Stimulated activated CD8-positive, alpha-beta memory T cell treated with anti-CD3 and anti-CD28 coated beads, Interleukin-4, amount 100 ng/mL, for 24 hours (primary cell): ENCODE measurements around the gene KIDINS220.
A peak's percentile ranks its signal among the peaks of the same experiment; 100 is the strongest.

Source experiments
- DNase-seq: peaks from one replicate; pipeline ENCODE4 v3.0.0-alpha.2; 2020; ENCODE audit warnings: low read depth

The KIDINS220 gene

DNA sequence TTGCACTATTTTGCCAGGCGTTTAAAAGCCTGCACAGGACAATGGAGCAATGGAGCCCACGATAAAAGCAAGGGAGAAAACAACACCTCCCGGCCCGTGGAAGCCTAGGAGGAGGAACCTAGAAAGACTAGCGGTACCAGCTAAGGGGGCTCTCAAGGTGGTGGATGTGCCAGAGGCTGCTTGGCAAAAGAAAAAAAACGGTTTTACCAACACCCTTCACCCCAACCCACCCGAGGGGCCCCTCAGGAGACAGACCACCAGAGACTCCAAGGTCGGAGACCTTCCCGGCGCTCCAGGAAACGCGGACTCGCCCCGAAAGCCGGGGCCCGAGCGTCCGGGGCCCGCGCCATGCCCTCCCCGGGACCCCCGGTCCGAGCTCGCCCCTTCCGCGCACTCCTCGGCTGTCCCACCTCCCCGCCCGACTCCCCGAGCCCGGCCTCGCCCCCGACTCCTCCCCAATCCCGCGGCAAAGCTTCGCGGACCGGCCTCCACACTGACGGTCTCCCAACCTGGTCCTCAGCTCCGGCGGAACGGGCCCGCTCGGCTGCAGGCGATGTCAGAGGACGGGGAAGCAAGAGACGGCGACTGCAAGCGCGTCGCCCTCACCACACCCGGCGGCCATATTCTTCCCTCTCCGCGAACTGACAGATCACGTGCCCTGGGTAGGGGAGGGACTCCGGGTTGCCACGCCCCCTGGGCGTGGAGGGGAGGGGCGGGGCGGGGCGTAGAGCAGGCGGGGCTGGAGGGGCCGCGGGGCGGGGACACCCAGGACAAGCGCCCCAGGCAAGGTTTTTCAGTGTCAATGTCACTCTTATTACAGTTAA is at the start of gene KIDINS220:
Gene KIDINS220, minus strand, starts transcription at position 643 of the 824 bp plus-strand sequence. CDS start 10,520 bp downstream, outside the sequence.
- DNase-seq, result peak; percentile 71

DNA sequence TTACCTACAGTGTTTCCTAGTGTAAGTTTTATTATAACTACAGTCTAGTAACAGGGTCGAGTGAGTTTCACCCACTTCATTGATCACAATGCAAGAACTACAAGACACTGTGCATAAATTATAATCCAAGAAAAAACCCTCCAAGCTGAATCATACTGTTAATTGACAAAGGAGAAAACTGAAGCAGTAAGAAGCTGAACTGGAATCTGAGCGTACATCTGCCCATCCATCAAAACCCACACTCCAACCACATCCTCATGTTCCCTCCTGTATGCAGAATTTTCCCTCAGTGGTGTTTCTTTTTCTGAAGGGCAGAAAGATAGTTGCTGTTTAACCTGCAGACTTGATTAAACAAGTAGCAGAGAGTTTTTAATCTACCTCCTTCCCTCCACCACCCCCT is 49.5 kb upstream of the KIDINS220 start:
- no peak for DNase-seq

DNA sequence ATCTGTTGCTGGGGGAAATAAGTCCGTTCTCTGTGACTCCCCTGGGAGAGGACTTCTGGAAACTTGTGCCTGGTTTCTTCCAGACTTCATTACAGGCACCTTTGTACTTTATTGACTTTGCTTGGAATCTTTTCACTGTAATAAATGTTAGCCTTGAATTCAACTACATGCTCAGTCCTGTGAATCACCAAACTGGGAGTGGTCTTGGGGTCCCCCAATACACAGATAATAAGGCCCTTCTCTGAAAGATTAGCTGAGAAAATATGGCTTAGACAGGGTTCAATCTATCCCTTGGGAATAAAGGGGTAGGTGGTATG is 48.7 kb upstream of the KIDINS220 start:
- DNase-seq, result no peak

DNA sequence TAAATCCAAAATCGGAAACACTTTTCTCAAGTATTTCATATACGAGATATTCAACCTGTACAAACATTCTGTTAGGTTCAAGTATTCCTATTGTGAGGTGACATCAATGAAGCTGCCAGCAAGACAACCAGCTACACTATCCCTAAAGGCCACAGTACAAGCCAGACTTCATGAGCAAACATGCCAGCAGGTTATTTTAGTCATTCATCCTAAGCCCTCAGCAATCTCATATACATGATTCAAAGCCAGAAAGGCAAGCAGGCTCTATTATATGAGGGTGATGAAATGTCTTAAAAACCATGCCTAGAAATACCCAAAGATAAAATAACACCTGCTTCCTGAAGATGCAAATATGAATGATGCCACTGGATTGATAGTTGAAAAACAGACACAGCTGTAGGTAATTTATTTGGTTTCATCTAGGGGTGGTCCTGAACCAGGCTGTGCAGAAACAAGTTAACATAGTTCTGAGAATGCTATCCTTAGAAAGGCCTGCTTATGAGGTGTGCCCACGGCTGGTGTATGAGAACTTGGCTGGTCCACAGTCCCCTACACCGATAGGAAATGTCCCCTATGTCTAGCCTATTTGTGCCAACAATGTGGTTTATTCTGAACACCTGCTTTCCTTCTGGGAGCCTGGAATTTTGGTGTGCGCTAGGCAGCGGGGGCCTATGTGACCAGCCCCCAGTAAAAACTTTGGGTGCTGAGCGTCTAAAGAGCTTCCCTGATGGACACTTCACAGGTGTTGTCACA is 48.2 kb upstream of the KIDINS220 start:
- DNase-seq, result no peak

DNA sequence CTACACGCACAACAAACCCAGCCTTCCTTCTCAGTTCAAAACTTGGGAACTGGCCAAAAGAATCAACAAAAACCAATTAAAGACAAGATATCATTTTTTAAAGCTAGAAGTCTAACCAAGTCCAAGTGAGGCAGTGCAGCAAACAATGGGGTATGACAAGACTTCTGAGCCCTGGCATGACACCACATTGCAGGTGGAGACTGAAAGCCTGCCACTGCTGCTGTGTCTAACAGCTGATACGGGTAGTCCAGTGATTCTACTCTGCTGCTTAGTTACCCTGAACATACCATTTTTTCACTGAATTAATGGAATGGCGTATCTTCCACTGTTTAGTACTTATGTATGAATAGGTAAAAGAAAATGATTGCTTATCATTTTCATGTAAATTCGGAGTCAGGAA is 47.4 kb upstream of the KIDINS220 start:
- DNase-seq, result no peak

DNA sequence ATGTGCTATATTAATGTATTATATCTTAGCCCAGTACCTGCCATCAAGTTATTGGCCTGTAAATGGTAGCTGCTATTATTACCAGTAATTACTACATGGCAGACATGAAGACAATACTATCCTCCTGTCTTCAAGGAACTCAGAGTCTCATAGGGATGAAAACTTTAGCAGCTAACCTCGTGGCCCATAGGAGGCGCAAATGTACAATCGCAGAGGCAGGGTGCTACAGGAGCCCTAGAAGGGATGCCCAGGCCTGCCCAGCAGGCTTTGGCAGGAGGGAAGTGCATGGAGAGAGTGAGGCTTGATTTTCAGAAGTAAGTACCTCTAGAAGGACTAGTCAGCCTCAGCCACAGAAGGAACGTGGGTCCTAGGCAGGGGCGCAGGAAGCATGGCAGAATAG is 44.7 kb upstream of the KIDINS220 start:
- DNase-seq, result no peak

DNA sequence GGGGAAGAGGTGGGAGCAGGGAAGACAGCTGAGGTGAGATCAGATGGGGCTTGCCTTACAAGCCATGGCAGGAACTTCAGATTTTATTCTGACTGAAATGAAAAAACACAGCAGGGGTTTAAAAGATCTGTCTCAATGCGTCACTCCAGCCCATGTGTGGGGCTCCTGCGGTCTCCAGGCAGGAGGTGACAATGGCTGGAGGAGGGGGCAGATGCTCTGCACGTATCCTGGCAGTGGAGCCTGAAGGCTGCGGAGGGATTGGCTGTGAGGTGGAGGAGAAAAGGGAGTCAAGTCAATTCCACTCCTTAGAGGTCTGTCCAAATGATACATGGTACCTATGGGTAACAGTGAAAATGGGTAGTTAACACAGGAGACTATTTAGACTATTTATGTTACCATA is 40.5 kb upstream of the KIDINS220 start:
- DNase-seq, result no peak

DNA sequence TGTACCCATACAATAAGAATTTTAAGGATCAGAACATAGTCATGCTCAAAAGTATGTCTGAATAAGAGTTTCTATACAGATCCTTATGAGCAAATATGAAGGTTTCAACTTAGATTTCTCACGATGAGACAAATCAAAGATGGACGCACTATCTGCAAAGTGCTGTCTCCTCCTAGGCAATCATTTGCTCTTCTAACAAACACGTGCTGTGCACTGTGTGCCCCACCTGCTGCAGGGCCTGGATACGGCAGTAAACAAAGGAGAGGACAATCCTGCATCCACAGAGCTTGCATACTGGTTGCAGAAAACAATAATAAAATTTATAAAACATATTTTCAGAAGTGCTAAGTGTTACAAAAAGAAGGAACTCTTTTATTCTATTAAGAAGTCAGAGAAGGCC is 39.9 kb upstream of the KIDINS220 start:
- DNase-seq, result no peak

DNA sequence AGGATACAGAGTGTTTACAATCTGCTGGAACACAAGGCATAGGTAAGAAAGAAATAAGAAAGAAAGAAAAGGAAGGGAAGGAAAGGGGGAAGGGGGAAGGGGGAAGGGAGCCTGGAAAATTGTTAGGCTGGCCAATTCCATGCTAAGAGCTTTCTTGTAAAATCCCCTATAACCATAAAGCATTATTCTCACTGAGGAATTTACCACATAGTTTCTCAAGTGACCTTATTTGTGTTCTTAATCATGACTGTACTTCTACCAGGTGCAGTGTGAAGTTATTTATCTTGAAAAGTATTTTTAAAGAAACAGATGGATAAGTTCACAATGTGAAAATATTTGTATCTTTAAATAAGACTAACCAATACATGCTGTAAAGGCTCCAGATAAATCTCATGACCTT is 39.2 kb upstream of the KIDINS220 start:
- no peak for DNase-seq

DNA sequence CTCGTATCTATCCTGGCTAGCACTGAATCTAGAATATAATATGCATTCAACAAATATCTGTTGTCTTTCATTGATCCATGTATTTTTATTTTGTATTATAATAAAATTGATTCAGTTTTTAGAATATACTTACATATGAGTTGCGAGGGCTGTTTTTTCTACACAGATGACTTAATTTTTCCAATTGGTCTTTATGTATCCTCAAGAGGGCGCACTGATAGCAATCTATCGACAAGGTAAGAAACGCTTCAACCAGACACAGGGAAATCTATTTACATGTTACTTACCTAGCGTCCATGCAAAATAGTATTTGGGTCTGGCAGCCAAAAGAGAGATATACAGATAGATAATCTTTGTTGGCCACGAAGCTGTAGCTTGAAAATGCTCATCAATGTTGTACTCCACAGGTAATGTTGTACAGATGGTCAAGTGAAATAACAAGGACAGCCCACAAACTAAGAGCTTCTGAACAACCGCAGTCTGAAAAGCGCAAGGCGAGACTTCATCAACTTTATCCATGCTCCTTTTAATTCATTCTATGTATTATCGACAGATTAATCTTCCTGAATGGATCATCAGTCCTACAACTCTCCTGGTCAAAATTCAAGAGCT is 35.5 kb upstream of the KIDINS220 start:
- DNase-seq, result no peak

DNA sequence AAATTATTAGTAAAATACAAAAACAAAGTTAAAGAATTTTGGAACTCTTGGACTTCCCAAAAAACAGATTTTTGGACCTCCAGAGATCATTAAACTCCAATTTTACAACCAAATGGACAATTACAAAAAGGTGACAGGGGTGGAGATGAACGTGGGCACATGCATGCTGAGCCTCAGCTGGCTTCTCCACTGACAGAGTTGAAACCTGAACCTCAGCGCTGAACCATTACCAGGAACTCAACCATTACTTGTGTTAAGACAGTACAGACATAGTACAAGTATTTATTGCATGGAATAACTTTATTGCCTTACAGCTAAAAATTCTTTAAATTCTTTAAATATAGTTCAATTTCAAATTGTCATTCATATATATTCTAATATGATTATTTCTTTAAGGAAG is 33.0 kb upstream of the KIDINS220 start:
- no peak for DNase-seq

DNA sequence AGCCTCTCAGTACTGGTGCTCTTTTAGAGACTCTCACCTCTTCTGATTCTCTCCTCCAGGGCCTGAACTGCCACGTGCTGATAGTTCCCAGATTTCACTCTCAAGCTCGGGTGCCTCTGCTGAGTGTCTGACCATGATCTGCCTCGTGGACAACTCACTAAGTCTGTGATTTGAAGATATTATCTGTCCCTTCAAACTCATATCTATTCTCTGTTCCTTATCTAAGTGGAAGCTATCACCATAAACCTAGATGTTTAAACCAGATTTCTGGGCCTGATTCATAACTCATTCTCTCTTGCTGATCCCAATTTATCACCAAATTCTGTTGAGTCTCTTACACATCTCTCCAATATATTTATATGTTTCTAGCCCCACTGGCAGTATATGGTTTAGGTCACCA is 29.9 kb upstream of the KIDINS220 start:
- DNase-seq, result no peak

DNA sequence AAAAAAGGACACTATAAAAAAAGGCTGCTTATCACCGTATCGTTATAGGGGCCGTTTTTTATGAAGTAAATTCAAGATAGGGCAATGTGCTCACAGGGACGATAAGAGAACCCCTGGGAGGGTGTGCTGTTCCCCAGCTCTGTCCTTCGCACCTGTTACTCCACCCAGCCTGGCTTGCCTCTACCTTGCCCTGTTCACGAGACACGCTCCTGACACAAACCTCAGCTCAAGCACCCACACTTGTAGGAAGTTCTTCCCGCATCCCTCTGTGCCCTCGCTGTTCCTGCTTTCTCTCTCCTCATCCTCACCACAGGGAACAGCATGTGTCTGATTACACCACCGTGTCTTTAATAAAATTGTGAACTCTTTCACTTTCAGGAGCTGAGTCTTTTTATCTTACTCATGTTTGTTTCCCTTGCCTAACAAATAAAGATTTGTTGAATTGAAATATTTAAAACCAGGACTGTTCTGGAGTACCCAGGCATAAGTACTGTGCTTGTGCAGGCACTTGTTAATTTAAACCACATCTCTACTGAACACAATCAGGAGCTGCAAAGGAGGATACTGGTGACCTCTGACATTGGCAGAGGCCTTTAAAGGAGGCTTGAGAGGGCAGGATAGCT is 26.0 kb upstream of the KIDINS220 start:
- no peak for DNase-seq

DNA sequence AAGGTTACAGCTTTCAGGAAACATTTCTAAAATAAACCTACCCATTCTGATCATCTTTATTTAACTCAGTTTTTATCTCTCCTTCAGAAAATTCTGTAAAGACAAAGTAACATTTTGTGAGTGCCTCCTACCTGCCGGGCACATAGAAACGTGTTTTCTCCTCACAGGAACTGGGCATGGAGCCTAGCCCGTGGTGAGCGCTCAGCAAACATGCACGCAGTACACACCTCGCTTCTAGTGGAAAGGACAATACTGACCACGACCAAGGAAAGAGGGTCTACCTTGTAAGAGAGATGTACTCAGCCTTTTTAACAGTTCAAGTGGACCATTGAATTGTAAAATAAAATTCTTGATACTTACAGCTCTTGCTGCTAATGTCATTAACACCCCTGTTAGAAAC is 24.8 kb upstream of the KIDINS220 start:
- no peak for DNase-seq

DNA sequence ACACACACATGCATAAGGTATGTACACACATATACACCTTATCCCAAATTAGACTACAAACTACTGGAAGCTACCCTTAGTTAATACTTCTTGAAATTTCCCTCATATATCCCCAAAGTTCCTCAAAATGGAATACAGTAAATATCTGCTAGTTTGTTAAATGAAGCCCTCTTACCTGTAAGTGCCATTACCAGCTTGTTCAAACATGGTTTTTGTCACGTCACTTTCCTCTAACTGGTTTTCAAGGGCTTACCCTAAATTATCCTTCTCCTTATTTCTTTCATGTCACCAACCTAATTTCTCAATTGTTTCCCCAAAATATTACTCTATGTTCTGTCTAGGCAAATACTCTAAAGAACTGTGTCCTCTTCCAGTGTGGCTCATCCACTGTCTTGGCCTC is 24.4 kb upstream of the KIDINS220 start:
- no peak for DNase-seq

DNA sequence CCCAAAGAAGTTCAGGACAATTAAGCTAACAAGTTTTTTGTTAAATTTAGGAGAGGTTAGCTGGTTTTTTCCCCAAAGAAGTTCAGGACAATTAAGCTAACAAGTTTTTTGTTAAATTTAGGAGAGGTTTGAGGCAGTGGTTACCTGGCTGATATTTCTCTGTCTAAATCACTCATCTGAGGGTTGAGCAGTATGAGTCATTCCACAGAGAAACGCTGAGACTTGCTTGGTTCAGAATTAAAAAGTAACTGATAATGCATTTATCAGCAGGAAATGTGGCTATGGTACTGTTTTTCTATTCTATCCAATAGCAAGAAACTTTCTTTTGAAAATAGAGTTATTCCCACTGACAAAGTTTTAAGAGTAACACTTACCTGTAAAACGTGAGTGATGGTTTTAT is 22.8 kb upstream of the KIDINS220 start:
- no peak for DNase-seq

DNA sequence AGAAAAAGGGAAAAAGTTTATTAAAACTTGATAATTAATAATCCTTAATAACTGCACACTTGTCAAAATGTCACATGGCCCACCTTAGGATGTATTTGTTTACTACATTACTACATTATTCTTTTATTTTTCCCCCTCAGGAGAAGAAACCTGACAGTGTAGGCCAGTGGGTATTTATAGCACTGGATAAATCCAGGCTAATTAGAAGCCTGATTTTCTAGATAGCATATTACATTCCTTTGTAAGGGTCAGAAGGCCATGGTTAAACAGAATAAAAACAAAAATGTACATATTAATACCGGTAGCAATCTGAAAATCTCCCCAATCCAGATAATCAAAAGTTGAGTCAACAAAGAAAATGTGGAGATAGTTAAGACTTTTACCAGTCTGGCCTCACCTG is 21.5 kb upstream of the KIDINS220 start:
- no peak for DNase-seq

DNA sequence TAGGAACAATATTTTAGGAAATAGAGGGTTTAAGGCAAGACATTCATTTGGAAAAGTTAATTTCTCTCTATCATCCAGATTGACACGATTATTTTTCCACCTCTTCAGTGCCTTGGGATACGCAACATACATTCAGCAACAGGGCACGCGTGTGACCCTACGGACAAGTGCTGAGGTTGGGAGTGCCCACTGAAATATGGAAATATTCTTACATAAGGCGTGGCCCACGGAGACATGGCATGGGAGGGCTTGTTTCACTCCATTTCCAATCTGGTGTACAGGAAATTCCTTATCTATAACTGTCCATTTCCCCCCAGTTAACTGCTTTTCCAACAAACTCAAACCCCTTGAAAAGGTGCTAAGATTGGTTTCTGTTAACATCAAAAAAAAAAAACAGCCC is 20.9 kb upstream of the KIDINS220 start:
- DNase-seq, result no peak

DNA sequence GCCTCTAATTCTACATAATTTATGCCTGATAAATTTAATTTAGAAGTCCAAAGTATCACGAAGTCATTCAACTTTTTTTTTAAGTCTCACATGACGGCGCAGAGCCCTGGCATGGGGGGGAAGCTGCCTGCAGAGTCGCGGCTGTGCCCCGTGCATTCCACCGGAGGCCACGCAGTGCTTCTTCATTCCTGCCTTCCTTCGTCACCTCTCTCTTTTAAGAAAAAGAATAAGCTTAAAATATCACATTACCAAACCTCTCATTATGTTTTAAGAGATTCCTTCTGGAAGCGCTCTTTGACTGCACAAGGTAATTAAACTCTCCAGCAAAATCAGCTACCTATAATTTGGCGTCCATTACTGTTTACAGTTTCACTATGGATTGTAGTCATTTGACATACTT is 20.3 kb upstream of the KIDINS220 start:
- no peak for DNase-seq

DNA sequence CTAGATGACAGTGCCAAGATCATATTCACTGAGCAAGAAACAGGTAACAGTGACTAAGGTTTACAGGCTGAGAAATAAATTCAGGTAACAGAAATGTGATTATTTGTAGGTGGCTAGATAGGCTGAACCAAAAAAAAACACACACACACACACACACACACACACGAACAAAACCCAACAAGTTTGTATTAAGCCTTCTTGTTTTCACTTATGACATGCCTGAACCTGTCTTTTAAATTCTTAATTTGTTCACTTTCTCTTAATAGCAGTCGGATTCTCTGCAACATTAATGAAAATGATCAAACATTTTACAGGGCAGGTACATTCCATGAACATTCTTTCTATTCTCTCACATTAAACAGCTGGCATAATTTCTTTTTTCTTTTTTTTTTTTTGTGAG is 18.8 kb upstream of the KIDINS220 start:
- DNase-seq, result no peak

DNA sequence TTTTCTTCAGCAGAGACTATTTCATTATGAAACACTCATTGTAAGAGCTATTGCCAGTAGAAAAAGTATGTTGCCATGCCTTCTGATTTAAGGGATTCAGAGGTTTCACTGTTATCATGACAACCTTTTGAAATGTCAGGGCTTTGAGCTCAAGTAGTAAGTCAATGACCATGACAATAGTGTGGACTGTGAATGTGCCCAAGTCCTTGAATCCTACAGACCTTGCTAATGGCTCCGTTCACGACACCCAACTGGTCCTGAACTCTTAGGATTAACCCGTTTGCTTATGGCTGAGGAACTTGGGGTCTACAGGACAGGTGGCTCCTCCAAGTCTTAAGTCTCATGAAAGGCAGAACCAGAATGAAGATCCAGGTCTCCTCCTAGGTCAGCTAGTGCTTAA is 17.6 kb upstream of the KIDINS220 start:
- no peak for DNase-seq

DNA sequence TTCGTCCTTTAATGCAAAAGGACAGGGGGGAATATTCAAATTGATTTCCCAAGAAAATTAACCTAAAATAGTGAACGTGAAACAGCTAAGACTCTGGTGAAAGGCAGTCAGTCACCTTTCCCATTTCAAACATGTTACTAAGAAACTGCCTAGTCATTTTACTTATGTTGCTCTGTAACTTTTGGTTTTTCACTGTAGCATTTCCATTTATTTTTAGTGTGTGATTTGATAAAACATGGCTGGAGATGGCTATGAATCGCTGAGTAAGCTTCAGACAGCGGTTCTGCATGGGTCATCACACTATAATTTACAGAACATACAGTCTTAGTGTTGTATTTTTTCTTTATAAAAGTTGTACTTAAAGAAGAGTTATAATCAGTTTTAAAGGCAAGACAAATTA is 16.0 kb upstream of the KIDINS220 start:
- DNase-seq, result no peak
